Measurements from ENCODE around the gene PHF19.

GRCh38 chr9:120918931-120919842 is 42.2 kb upstream of the PHF19 start:
- TF ChIP-seq YY1 (IDR thresholded peaks at IDR 0.05; ENCODE audit: insufficient read depth, insufficient read length) (no peak), ZNF274 (IDR thresholded peaks at IDR 0.05; ENCODE audit: low read depth, low read length) (no peak), SUZ12 (IDR thresholded peaks at IDR 0.05; ENCODE audit: extremely low read depth, insufficient read depth, insufficient read length) (no peak)
